Colonic mucosa (tissue), 4 donors: ENCODE results near the gene NKAIN2. TPM values are rescaled to one million over a fixed set of nuclear protein-coding genes. Genes with fewer than 3 reads are reported as not detected.

Experiments used
- DNase-seq: peaks from one replicate; pipeline ENCODE4 v3.0.0-alpha.2; 2020
- H3K27ac ChIP-seq: fragments of 200-600 bp; one replicate; pipeline ENCODE4 v1.8.0; 2021
- H3K27me3 ChIP-seq: fragments of 200-600 bp; one replicate; pipeline ENCODE4 v1.8.0; 2021
- H3K36me3 ChIP-seq: fragments of 200-600 bp; one replicate; pipeline ENCODE4 v1.8.0; 2021
- H3K4me1 ChIP-seq: fragments of 200-600 bp; one replicate; pipeline ENCODE4 v1.8.0; 2021; ENCODE audit warnings: mild to moderate bottlenecking
- H3K4me3 ChIP-seq: fragments of 200-600 bp; one replicate; pipeline ENCODE4 v1.8.0; 2021
- H3K9ac ChIP-seq, 2 donors: one replicate each; pipeline ENCODE4 v1.7.0; 2013; ENCODE audit warnings: control low read depth in 2 of 2, low read depth in 2 of 2, low read length in 2 of 2
- H3K9me3 ChIP-seq: fragments of 200-600 bp; one replicate; pipeline ENCODE4 v1.8.0; 2021
- CTCF ChIP-seq: fragments of 200-600 bp; IDR thresholded peaks from one replicate; pipeline ENCODE4 v1.8.0; 2022; ENCODE audit warnings: antibody characterized with exemption, mild to moderate bottlenecking
- intact Hi-C: fragments of 100-400 bp; cut with DNase I; formaldehyde crosslinking; loops from one replicate; pipeline ENCODE4 v1.14.1; 2022
- total RNA-seq, 2 donors: library from RNA; stranded (reverse); fragmentation: NEBNext Ultra II Directional in 1 of 2; extraction: Animal tissue kit (Norgen Biotek cat#: 25700) in 1 of 2; gene quantifications; one replicate each; pipeline ENCODE4 v1.2.1, GENCODE V29; 2021
- donor health status: healthy.
- donor health status: DM: no; HTN: no; CAD: no.
- donor health status: DM: no; HTN: no; CAD: no.

The NKAIN2 gene
- total RNA-seq, 2 donors from 2014 or later = 0.21 TPM; not detected in 1

GRCh38 chr6:124434421-124434820, 630.8 kb downstream of the NKAIN2 start:
- intact Hi-C loops = no loop called here
- no peak for TF ChIP-seq CTCF
- Histone ChIP-seq H3K27ac (no peak overlapping the region), H3K27me3 (no peaks in the 10 kb centered on the region), H3K9ac (no peak overlapping the region), H3K9me3 (no peaks in the 10 kb centered on the region), H3K36me3 (no peaks in the 10 kb centered on the region), H3K4me1 (no peaks in the 10 kb centered on the region), H3K4me3 (no peak overlapping the region)
- no peak for DNase-seq

GRCh38 chr6:124436803-124437202, 633.1 kb downstream of the NKAIN2 start:
- Histone ChIP-seq H3K36me3 (no peaks in the 10 kb centered on the region), H3K9me3 (no peaks in the 10 kb centered on the region), H3K4me3 (no peak overlapping the region), H3K4me1 (no peaks in the 10 kb centered on the region), H3K9ac (no peak overlapping the region), H3K27ac (no peak overlapping the region), H3K27me3 (no peaks in the 10 kb centered on the region)
- DNase-seq = no peak
- intact Hi-C loops = no loop called here
- no peak for TF ChIP-seq CTCF

GRCh38 chr6:124438546-124439065, 634.9 kb downstream of the NKAIN2 start:
- no peak overlapping the region for H3K4me3 ChIP-seq
- no peak overlapping the region for H3K27ac ChIP-seq
- intact Hi-C loops = no loop called here
- TF ChIP-seq CTCF = no peak
- no peaks in the 10 kb centered on the region for H3K9me3 ChIP-seq
- DNase-seq = no peak
- H3K4me1 ChIP-seq = no peaks in the 10 kb centered on the region
- H3K9ac ChIP-seq = no peak overlapping the region
- no peaks in the 10 kb centered on the region for H3K36me3 ChIP-seq
- H3K27me3 ChIP-seq = no peaks in the 10 kb centered on the region

GRCh38 chr6:124441450-124441849, 637.8 kb downstream of the NKAIN2 start:
- no peak for TF ChIP-seq CTCF
- H3K36me3 ChIP-seq = no peaks in the 10 kb centered on the region
- H3K9ac ChIP-seq = no peak overlapping the region
- H3K27ac ChIP-seq = no peak overlapping the region
- no peak overlapping the region for H3K4me3 ChIP-seq
- H3K9me3 ChIP-seq = no peaks in the 10 kb centered on the region
- no peak for DNase-seq
- H3K27me3 ChIP-seq = no peaks in the 10 kb centered on the region
- H3K4me1 ChIP-seq = no peaks in the 10 kb centered on the region
- intact Hi-C loops = no loop called here

GRCh38 chr6:124443541-124443940, 639.9 kb downstream of the NKAIN2 start:
- Histone ChIP-seq H3K4me1 (no peaks in the 10 kb centered on the region), H3K27me3 (no peaks in the 10 kb centered on the region), H3K9ac (no peak overlapping the region), H3K9me3 (no peaks in the 10 kb centered on the region), H3K27ac (no peak overlapping the region), H3K36me3 (no peaks in the 10 kb centered on the region), H3K4me3 (no peak overlapping the region)
- DNase-seq = no peak
- intact Hi-C loops = no loop called here
- TF ChIP-seq CTCF = no peak
